H54 (cell line): ENCODE results near the gene SPATA2L.

ENCODE experiments used
- DNase-seq: peaks from one replicate; pipeline ENCODE4 v3.0.0; 2011; ENCODE audit warnings: low spot score, mixed read lengths; ENCODE audit not compliant: insufficient read length
- FAIRE-seq: peaks from 3 replicates; lab custom pipeline; 2011; peaks lifted over from hg19 to GRCh38; lab: Jason Lieb, UNC
- POLR2A ChIP-seq: IDR thresholded peaks from 2 replicates; pipeline ENCODE4 v1.6.1; 2011; ENCODE audit warnings: low read depth, mild to moderate bottlenecking, low read length

Gene SPATA2L, protein sequence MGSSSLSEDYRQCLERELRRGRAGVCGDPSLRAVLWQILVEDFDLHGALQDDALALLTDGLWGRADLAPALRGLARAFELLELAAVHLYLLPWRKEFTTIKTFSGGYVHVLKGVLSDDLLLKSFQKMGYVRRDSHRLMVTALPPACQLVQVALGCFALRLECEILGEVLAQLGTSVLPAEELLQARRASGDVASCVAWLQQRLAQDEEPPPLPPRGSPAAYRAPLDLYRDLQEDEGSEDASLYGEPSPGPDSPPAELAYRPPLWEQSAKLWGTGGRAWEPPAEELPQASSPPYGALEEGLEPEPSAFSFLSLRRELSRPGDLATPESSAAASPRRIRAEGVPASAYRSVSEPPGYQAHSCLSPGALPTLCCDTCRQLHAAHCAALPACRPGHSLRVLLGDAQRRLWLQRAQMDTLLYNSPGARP

GRCh38 chr16:89701425-89702406 is at the start of gene SPATA2L:
Gene SPATA2L, minus strand, starts transcription at chr16:89701705. Its CDS starts 473 bp downstream, at chr16:89701232.
- FAIRE-seq (no peak), DNase-seq (peak; percentile 93)

GRCh38 chr16:89749637-89750036 is 48.1 kb upstream of the SPATA2L start:
- DNase-seq (no peak), FAIRE-seq (no peak)
- no peak for TF ChIP-seq POLR2A

More at GRCh38 chr16:89701425-89702406, at the start of gene SPATA2L:
- TF ChIP-seq POLR2A: peak; percentile 60

- FAIRE-seq (no peak), DNase-seq (no peak)
- TF ChIP-seq POLR2A: no peak
These were observed 47.4 kb upstream of the SPATA2L start for GRCh38 chr16:89748921-89749320.

GRCh38 chr16:89748076-89748475 is 46.6 kb upstream of the SPATA2L start:
- no peak for TF ChIP-seq POLR2A
- no peak for FAIRE-seq

GRCh38 chr16:89746043-89746442 is 44.5 kb upstream of the SPATA2L start:
- no peak for TF ChIP-seq POLR2A
- FAIRE-seq: no peak
- no peak for DNase-seq

More at GRCh38 chr16:89748076-89748475, 46.6 kb upstream of the SPATA2L start:
- no peak for DNase-seq

- no peak for DNase-seq
- no peak for FAIRE-seq
- TF ChIP-seq POLR2A: no peak
These were observed 43.3 kb upstream of the SPATA2L start for GRCh38 chr16:89744813-89745212.

DNA sequence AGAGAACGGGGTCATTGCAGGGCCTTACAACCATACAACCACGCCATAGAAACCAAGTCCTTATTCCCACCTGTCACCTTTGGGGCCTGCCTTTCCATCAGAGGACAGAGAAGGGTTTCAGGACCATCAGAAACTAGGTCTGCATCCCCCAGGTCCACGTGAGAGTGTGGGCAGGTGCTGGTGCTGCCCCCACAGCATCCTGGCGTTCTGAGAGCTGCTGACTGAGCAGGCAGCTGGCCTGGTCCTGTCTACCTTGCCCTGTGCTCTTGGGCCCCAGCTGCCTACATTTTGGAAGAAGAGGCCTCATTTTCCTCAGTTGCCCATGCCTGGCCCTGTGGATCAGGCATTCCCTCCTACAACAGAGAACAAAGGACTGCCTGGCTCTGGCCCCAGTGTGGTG is 41.4 kb upstream of the SPATA2L start:
- no peak for DNase-seq
- TF ChIP-seq POLR2A: no peak
- FAIRE-seq: no peak

GRCh38 chr16:89741342-89742014 is 40.0 kb upstream of the SPATA2L start:
- TF ChIP-seq POLR2A: no peak
- DNase-seq (no peak), FAIRE-seq (no peak)

DNA sequence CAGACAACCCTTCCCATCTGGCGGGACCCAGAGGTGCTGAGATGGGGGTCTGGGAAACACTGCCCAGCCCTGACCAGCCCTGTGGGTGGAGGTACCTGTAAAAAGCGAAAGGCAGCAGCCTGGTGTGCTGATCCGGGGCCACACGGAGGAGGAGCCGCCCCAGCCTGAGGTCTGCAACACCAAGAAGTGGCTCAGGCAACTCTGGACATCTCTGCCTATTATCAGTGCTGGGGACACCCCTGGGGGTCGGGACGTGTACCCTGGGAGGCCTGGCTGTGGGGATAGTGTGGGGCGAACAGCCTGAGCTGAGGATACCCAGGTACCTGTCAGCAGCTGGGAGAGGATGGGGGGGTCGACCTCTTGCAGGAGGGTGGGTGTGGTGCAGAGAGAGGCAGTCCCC is 37.9 kb upstream of the SPATA2L start:
- no peak for TF ChIP-seq POLR2A
- no peak for FAIRE-seq
- no peak for DNase-seq

DNA sequence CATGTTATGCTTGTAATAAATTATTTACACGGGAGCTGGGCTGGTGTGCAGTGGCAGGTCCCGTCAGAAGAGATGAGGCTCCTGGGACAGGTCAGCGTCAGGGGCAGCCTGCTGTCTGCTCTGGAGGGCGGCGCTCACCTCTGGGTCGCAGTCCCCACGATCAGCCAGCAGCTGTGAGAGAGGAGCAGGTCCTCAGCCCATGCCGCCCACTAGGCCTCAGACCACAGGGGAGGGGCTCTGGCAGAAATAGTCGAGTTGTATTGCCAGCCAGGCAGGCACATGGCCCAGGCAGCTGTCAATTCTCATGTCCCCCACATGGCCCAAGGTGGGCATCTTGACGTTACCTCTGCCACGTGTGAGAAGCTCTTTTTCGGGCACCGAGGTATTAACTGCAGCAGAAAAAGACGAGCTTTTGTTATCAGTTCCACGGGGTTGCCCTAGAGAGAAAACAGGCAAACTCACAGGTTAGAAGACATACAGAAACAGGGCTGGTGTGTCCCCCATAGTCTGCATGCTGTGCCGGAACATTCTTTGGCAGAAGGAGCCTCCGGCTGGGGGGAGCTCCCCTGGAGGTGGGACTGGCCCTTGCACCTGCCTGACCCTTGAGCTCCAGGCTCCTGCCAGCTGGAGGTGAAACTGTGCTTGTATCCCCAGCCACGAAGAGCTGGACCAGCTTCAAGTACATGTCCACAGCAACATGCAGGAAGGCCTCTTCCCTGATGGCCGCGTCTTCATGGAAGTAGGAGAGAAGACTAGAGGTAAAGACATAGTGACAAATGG is 37.2 kb upstream of the SPATA2L start:
- FAIRE-seq (no peak), DNase-seq (no peak)
- TF ChIP-seq POLR2A: no peak

- no peak for TF ChIP-seq POLR2A
- DNase-seq (no peak), FAIRE-seq (no peak)
These were observed 36.5 kb upstream of the SPATA2L start for GRCh38 chr16:89738072-89738377.

DNA sequence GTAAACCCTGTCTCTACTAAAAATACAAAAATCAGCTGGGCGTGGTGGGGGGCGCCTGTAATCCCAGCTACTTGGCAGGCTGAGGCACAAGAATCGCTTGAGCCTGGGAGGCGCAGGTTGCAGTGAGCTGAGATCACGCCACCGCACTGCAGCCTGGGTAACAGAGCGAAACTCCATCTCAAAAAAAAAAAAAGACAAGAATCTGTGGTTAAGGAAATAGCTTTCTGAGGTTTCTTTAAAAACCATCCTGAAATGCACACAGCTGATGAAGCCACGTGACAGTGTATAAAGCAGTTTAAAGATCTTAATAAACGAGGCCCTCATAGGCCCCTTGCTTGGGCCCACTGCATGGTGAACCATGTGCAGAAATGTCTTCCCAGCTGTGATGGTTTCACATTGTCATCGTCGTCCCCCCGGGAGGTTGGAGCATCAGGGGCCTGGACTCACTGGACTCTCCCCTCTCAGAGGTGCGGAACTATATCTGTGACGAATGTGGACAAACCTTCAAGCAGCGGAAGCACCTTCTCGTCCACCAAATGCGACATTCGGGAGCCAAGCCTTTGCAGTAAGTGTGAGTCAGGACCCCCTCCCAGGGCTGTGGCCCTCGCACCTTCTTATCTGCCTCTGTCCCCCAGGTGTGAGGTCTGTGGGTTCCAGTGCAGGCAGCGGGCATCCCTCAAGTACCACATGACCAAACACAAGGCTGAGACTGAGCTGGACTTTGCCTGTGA is 36.0 kb upstream of the SPATA2L start:
- TF ChIP-seq POLR2A: no peak
- FAIRE-seq: no peak
- DNase-seq: no peak
